Activated naive CD4-positive, alpha-beta T cell treated with anti-CD3 and anti-CD28 coated beads for 36 hours (primary cell): ENCODE results near the gene TLN1. TPM values are rescaled to one million over a fixed set of nuclear protein-coding genes. Genes with fewer than 3 reads are reported as not detected.

Experiments used
- CTCF ChIA-PET: fragments of 350-600 bp; sonication (Branson Sonifier 250); formaldehyde crosslinking; loops from one replicate; lab custom pipeline; 2021; ENCODE audit warnings: antibody characterized with exemption; lab: Charles Lee
- DNase-seq: peaks from one replicate; pipeline ENCODE4 v3.0.0-alpha.2; 2020
- H3K27ac Mint-ChIP-seq: one replicate; pipeline ENCODE4 v1.8.0; 2021; ENCODE audit warnings: mild to moderate bottlenecking, mixed read lengths
- H3K27me3 Mint-ChIP-seq: one replicate; pipeline ENCODE4 v1.8.0; 2021; ENCODE audit warnings: low read depth, mixed read lengths
- H3K36me3 Mint-ChIP-seq: one replicate; pipeline ENCODE4 v1.8.0; 2021; ENCODE audit warnings: low read depth, mixed read lengths
- H3K4me1 Mint-ChIP-seq: one replicate; pipeline ENCODE4 v1.8.0; 2021; ENCODE audit warnings: low read depth, mixed read lengths
- H3K4me3 Mint-ChIP-seq: one replicate; pipeline ENCODE4 v1.8.0; 2021; ENCODE audit warnings: mild to moderate bottlenecking, moderate library complexity, mixed read lengths
- H3K9me3 Mint-ChIP-seq: one replicate; pipeline ENCODE4 v1.8.0; 2021; ENCODE audit warnings: mixed read lengths
- intact Hi-C: fragments of 100-400 bp; cut with micrococcal nuclease; formaldehyde crosslinking; loops from one replicate; pipeline ENCODE4 v1.15.1; 2023
- total RNA-seq, 2 experiments: library from RNA; stranded (reverse); gene quantifications; one replicate each; pipeline ENCODE4 v1.2.3, GENCODE V29; 2021

Gene TLN1
- total RNA-seq, 2 experiments from 2014 or later, result 190 TPM

GRCh38 chr9:35737143-35737542, 5.1 kb upstream of the TLN1 start:
- no peak for DNase-seq
- no peak overlapping the region for H3K27ac Mint-ChIP-seq
- H3K4me3 Mint-ChIP-seq, result no peak overlapping the region
- peaks cover 20% of the 10 kb centered on the region for H3K4me1 Mint-ChIP-seq
- no peaks in the 10 kb centered on the region for H3K27me3 Mint-ChIP-seq
- no peaks in the 10 kb centered on the region for H3K9me3 Mint-ChIP-seq
- peaks cover 11% of the 10 kb centered on the region for H3K36me3 Mint-ChIP-seq
- CTCF ChIA-PET, result interaction anchor here (1.5 to 2.4 kb wide), 2 partner anchors 19 to 120 kb away, joined by 5 to 12 read pairs; no protein-coding TSS in a partner anchor
- intact Hi-C loops, result no loop called here

GRCh38 chr9:35736201-35736633, 4.2 kb upstream of the TLN1 start:
- CTCF ChIA-PET, result interaction anchor here (0.7 to 3.0 kb wide), 11 partner anchors 9 to 119 kb away, joined by 3 to 59 read pairs (median 7); partner anchors contain the start of genes GBA2, MSMP and RGP1
- Mint-ChIP-seq H3K9me3 (no peaks in the 10 kb centered on the region), H3K4me1 (peaks cover 16% of the 10 kb centered on the region), H3K27me3 (no peaks in the 10 kb centered on the region), H3K4me3 (no peak overlapping the region), H3K36me3 (peaks cover 9% of the 10 kb centered on the region), H3K27ac (no peak overlapping the region)
- intact Hi-C loops, result loop anchor here (1.0 kb wide), 3 partner anchors 12 to 146 kb away; no protein-coding TSS in a partner anchor
- DNase-seq, result peak; percentile 76

GRCh38 chr9:35734096-35734495, 2.1 kb upstream of the TLN1 start:
- peaks cover 9% of the 10 kb centered on the region for H3K36me3 Mint-ChIP-seq
- H3K27ac Mint-ChIP-seq, result no peak overlapping the region
- intact Hi-C loops, result no loop called here
- no peaks in the 10 kb centered on the region for H3K27me3 Mint-ChIP-seq
- H3K9me3 Mint-ChIP-seq, result no peaks in the 10 kb centered on the region
- peaks cover 16% of the 10 kb centered on the region for H3K4me1 Mint-ChIP-seq
- H3K4me3 Mint-ChIP-seq, result no peak overlapping the region
- no peak for DNase-seq
- CTCF ChIA-PET, result interaction anchor here (0.6 to 3.0 kb wide), 9 partner anchors 13 to 103 kb away, joined by 3 to 59 read pairs (median 4); partner anchors contain the start of genes CCDC107, GBA2, MSMP and RGP1

GRCh38 chr9:35732800-35733541, 976 bp upstream of the TLN1 start:
- H3K4me3 Mint-ChIP-seq, result peak overlapping the region; percentile 84
- no peaks in the 10 kb centered on the region for H3K9me3 Mint-ChIP-seq
- H3K4me1 Mint-ChIP-seq, result peaks cover 16% of the 10 kb centered on the region
- intact Hi-C loops, result loop anchor here (1.0 to 2.0 kb wide), 11 partner anchors 16 to 662 kb away; partner anchors contain the start of genes ATOSB, GBA2, HINT2 and RGP1
- H3K36me3 Mint-ChIP-seq, result peaks cover 9% of the 10 kb centered on the region
- no peaks in the 10 kb centered on the region for H3K27me3 Mint-ChIP-seq
- peak; percentile 49 for DNase-seq
- H3K27ac Mint-ChIP-seq, result peak overlapping the region; percentile 90
- CTCF ChIA-PET, result interaction anchor here (0.6 to 8.9 kb wide), 16 partner anchors 14 to 149 kb away, joined by 3 to 68 read pairs (median 4); partner anchors contain the start of genes ARHGEF39, CCDC107, GBA2 and HINT2

GRCh38 chr9:35731415-35732184, 395 bp downstream of the TLN1 start:
- CTCF ChIA-PET, result interaction anchor here (1.0 to 8.9 kb wide), 24 partner anchors 11 to 618 kb away, joined by 3 to 68 read pairs (median 4); partner anchors contain the start of genes ARHGEF39, CCDC107, GBA2 and HINT2
- Mint-ChIP-seq H3K9me3 (no peaks in the 10 kb centered on the region), H3K27ac (peak overlapping the region; percentile 90), H3K27me3 (no peaks in the 10 kb centered on the region), H3K36me3 (peaks cover 6% of the 10 kb centered on the region), H3K4me1 (peaks cover 16% of the 10 kb centered on the region), H3K4me3 (peak overlapping the region; percentile 84)
- intact Hi-C loops, result loop anchor here (1.0 to 2.0 kb wide), 11 partner anchors 18 to 660 kb away; partner anchors contain the start of genes ATOSB, GBA2, HINT2 and RGP1
- DNase-seq, result no peak

GRCh38 chr9:35730486-35730854, 1.5 kb downstream of the TLN1 start:
- intact Hi-C loops, result no loop called here
- DNase-seq, result no peak

GRCh38 chr9:35729700-35730485, 2.1 kb downstream of the TLN1 start:
- CTCF ChIA-PET, result interaction anchor here (0.6 to 8.9 kb wide), 21 partner anchors 10 to 250 kb away, joined by 3 to 68 read pairs (median 4); partner anchors contain the start of genes ARHGEF39 and SPAG8
- peak; percentile 65 for DNase-seq
- peaks cover 16% of the 10 kb centered on the region for H3K4me1 Mint-ChIP-seq
- peak overlapping the region; percentile 84 for H3K4me3 Mint-ChIP-seq
- H3K27me3 Mint-ChIP-seq, result no peaks in the 10 kb centered on the region
- peak overlapping the region; percentile 56 for H3K27ac Mint-ChIP-seq
- no peaks in the 10 kb centered on the region for H3K9me3 Mint-ChIP-seq
- peaks cover 4% of the 10 kb centered on the region for H3K36me3 Mint-ChIP-seq
- intact Hi-C loops, result no loop called here

More at GRCh38 chr9:35730486-35730854, 1.5 kb downstream of the TLN1 start:
- peaks cover 16% of the 10 kb centered on the region for H3K4me1 Mint-ChIP-seq
- peak overlapping the region; percentile 84 for H3K4me3 Mint-ChIP-seq
- peak overlapping the region; percentile 56 for H3K27ac Mint-ChIP-seq
- H3K9me3 Mint-ChIP-seq, result no peaks in the 10 kb centered on the region
- peaks cover 5% of the 10 kb centered on the region for H3K36me3 Mint-ChIP-seq
- CTCF ChIA-PET, result interaction anchor here (0.6 to 8.9 kb wide), 18 partner anchors 10 to 616 kb away, joined by 3 to 68 read pairs (median 4); partner anchors contain the start of genes ARHGEF39, CCDC107 and RMRP
- no peaks in the 10 kb centered on the region for H3K27me3 Mint-ChIP-seq

- Mint-ChIP-seq H3K36me3 (peaks cover 11% of the 10 kb centered on the region), H3K27ac (no peak overlapping the region), H3K4me3 (no peak overlapping the region), H3K9me3 (no peaks in the 10 kb centered on the region), H3K4me1 (peaks cover 12% of the 10 kb centered on the region), H3K27me3 (no peaks in the 10 kb centered on the region)
- no peak for DNase-seq
- intact Hi-C loops, result no loop called here
- CTCF ChIA-PET, result interaction anchor here (0.6 to 8.9 kb wide), 17 partner anchors 12 to 174 kb away, joined by 3 to 68 read pairs (median 4); partner anchors contain the start of genes ARHGEF39, GBA2, RGP1 and SPAG8
These were observed 2.9 kb downstream of the TLN1 start for GRCh38 chr9:35729101-35729500.

- intact Hi-C loops, result loop anchor here (1.0 kb wide), 2 partner anchors 70 to 616 kb away; partner anchors contain the start of genes CCDC107 and RMRP
- Mint-ChIP-seq H3K4me3 (no peak overlapping the region), H3K27me3 (no peaks in the 10 kb centered on the region), H3K4me1 (peaks cover 5% of the 10 kb centered on the region), H3K36me3 (peaks cover 15% of the 10 kb centered on the region), H3K27ac (no peak overlapping the region), H3K9me3 (no peaks in the 10 kb centered on the region)
- CTCF ChIA-PET, result interaction anchor here (0.6 to 8.9 kb wide), 31 partner anchors 8 to 175 kb away, joined by 3 to 68 read pairs (median 4); partner anchors contain the start of genes ARHGEF39, CCDC107, GBA2 and RGP1
- DNase-seq, result peak; percentile 75
These were observed 3.7 kb downstream of the TLN1 start for GRCh38 chr9:35728041-35728971.

DNA sequence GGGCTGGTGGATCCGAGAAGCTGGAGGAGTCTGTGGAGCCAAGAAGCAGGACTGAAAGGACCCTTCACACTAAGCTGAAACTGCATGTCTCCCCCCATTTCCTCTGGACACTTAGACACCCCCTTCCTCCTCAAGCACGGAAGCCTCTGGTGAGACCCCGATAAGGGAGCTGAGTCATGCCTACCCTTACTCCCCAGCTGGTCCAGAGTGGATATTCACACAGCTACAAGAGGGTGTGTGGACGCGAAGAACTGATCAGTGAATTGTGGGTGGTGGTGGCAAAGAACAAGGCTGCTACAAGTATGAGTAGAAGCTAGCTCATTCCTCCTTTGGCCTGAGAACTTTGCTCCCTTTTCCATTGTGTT, 4.3 kb downstream of the TLN1 start:
- no peak for DNase-seq
- H3K27ac Mint-ChIP-seq, result no peak overlapping the region
- H3K9me3 Mint-ChIP-seq, result no peaks in the 10 kb centered on the region
- CTCF ChIA-PET, result interaction anchor here (0.9 to 8.9 kb wide), 19 partner anchors 8 to 118 kb away, joined by 3 to 68 read pairs (median 7); partner anchors contain the start of genes ARHGEF39, CCDC107, GBA2 and RGP1
- intact Hi-C loops, result loop anchor here (1.0 kb wide), 2 partner anchors 69 to 615 kb away; partner anchors contain the start of genes CCDC107 and RMRP
- H3K4me1 Mint-ChIP-seq, result no peaks in the 10 kb centered on the region
- H3K36me3 Mint-ChIP-seq, result peaks cover 17% of the 10 kb centered on the region
- H3K4me3 Mint-ChIP-seq, result no peak overlapping the region
- no peaks in the 10 kb centered on the region for H3K27me3 Mint-ChIP-seq
